Stimulated activated naive B cell treated with anti-CD40 and anti-IgM and Interleukin-4, amounts not matched to agents 10 μg/mL and 1 μg/mL and 100 μg/mL, for 72 hours (primary cell): ENCODE data around the gene C3orf18.
"Not testable (repeated sequence)": the region's sequence is repeated elsewhere in the genome, so short reads cannot be mapped to it uniquely, and the experiment has no call there.

Experiments
- ATAC-seq, 2 donors: fragments of 150-1000 bp; cut with Tn5 transposase; replicated peaks; 2 replicates each; pipeline ENCODE4 v1.10.0; 2021; ENCODE audit warnings: moderate library complexity in 1 of 2
- DNase-seq: peaks from one replicate; pipeline ENCODE4 v3.0.0; 2021
- H3K27ac Mint-ChIP-seq: one replicate; pipeline ENCODE4 v1.8.0; 2022; ENCODE audit warnings: mild to moderate bottlenecking, mixed read lengths
- H3K27me3 Mint-ChIP-seq, 2 donors: one replicate each; pipeline ENCODE4 v1.8.0; 2022; ENCODE audit warnings: mixed read lengths in 2 of 2
- H3K36me3 Mint-ChIP-seq, 2 donors: one replicate each; pipeline ENCODE4 v1.8.0; 2022; ENCODE audit warnings: mixed read lengths in 2 of 2, mild to moderate bottlenecking in 1 of 2
- H3K4me1 Mint-ChIP-seq, 2 donors: one replicate each; pipeline ENCODE4 v1.8.0; 2022; ENCODE audit warnings: mixed read lengths in 2 of 2, mild to moderate bottlenecking in 1 of 2
- H3K4me3 Mint-ChIP-seq, 2 donors: one replicate each; pipeline ENCODE4 v1.8.0; 2022; ENCODE audit warnings: mild to moderate bottlenecking in 2 of 2, mixed read lengths in 2 of 2, moderate library complexity in 1 of 2
- H3K9me3 Mint-ChIP-seq, 2 donors: one replicate each; pipeline ENCODE4 v1.8.0; 2022; ENCODE audit warnings: mixed read lengths in 2 of 2, mild to moderate bottlenecking in 1 of 2

C3orf18 gene

DNA sequence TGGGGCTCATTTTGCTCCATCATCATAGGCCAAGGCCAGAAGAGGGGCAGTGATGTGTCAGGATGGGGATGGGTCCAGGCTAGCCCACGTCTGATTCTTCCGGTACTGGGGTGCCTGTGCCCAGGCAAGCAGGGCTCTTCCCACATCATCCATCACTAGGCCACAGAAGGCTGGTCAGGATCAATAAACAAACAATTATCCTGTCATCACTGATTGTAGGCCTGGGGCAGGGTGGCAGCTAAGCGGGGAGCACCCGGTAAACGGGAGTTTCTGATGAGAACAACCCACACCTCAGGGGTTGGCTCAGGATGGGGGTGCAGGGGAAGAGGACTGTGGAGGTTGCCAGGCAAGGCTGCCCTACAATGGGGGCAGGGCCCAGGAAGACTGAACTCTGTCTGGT, 46.0 kb downstream of the C3orf18 start:
- H3K27me3 Mint-ChIP-seq: peaks cover 7 to 29% of the 10 kb centered on the region in 2 donors
- peaks cover 13 to 16% of the 10 kb centered on the region in 2 donors for H3K4me1 Mint-ChIP-seq
- H3K36me3 Mint-ChIP-seq: no peaks in the 10 kb centered on the region
- DNase-seq (no peak), ATAC-seq (no peak)
- H3K9me3 Mint-ChIP-seq: no peaks in the 10 kb centered on the region
- H3K4me3 Mint-ChIP-seq: no peak overlapping the region
- H3K27ac Mint-ChIP-seq: no peak overlapping the region

- Mint-ChIP-seq H3K4me1 (peaks cover 16 to 23% of the 10 kb centered on the region in 2 donors), H3K9me3 (no peaks in the 10 kb centered on the region), H3K4me3 (no peak overlapping the region), H3K27me3 (peaks cover 7 to 24% of the 10 kb centered on the region in 2 donors), H3K36me3 (no peaks in the 10 kb centered on the region), H3K27ac (no peak overlapping the region)
- no peak for ATAC-seq
- no peak for DNase-seq
Observed at GRCh38 chr3:50520849-50521248, 46.7 kb downstream of the C3orf18 start.

GRCh38 chr3:50519471-50520089, 48.0 kb downstream of the C3orf18 start:
- ATAC-seq: peak; percentile 42 to 47
- DNase-seq: peak; percentile 40
- H3K36me3 Mint-ChIP-seq: no peaks in the 10 kb centered on the region
- H3K27me3 Mint-ChIP-seq: peaks cover 7 to 20% of the 10 kb centered on the region in 2 donors
- H3K27ac Mint-ChIP-seq: no peak overlapping the region
- no peak overlapping the region for H3K4me3 Mint-ChIP-seq
- no peaks in the 10 kb centered on the region for H3K9me3 Mint-ChIP-seq
- peaks cover 28 to 36% of the 10 kb centered on the region in 2 donors for H3K4me1 Mint-ChIP-seq

DNA sequence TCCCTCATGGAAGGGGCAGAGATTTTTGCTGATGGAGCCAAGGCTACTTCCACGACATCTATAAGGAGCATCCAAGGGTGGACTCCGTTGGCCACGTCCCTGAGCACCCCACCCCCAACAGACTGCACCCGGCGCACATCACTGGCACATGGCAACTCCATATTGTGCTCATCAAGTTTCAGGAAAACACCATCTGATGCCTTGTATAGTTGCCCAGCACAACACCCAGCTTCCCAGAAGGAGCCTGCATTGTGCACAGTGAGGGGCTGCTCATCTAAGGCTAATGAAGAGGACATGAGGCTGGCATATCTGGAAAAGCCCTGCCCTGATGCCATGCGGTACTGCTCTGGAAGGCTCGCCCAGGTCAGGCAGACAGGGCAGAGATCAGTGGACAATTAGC, 49.1 kb downstream of the C3orf18 start:
- Mint-ChIP-seq H3K9me3 (no peaks in the 10 kb centered on the region), H3K4me3 (no peak overlapping the region), H3K27me3 (peaks cover 7 to 11% of the 10 kb centered on the region in 2 donors), H3K4me1 (peaks cover 29 to 43% of the 10 kb centered on the region in 2 donors), H3K27ac (no peak overlapping the region), H3K36me3 (no peaks in the 10 kb centered on the region)
- no peak for ATAC-seq
- no peak for DNase-seq

DNA sequence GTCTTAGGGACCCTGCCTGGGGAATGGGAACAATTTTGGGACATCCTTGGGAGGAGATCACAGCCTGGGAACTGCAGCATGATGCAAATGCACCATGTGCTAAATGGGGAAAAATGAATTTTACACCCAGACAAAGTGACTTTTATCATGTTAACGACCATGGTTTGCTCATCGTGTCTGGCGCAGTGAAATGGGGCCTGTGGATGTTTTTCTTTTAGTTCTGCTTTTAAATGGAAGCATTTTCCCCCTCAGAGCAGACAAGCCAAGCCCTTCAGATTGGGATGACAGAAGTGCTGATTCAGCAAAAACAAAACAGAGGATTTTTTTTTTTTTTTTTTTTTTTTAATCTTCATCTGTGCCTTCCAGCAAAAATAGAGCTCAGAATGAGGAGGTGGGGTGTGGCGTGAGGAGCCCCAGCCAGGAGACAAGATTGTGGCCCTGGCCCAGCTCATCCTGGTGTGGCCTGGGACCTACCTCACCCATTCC, 49.8 kb downstream of the C3orf18 start:
- Mint-ChIP-seq H3K27me3 (peaks cover 7 to 11% of the 10 kb centered on the region in 2 donors), H3K36me3 (no peaks in the 10 kb centered on the region), H3K9me3 (no peaks in the 10 kb centered on the region), H3K4me3 (no peak overlapping the region), H3K27ac (no peak overlapping the region), H3K4me1 (peaks cover 34 to 43% of the 10 kb centered on the region in 2 donors)
- ATAC-seq (no peak), DNase-seq (no peak)

DNA sequence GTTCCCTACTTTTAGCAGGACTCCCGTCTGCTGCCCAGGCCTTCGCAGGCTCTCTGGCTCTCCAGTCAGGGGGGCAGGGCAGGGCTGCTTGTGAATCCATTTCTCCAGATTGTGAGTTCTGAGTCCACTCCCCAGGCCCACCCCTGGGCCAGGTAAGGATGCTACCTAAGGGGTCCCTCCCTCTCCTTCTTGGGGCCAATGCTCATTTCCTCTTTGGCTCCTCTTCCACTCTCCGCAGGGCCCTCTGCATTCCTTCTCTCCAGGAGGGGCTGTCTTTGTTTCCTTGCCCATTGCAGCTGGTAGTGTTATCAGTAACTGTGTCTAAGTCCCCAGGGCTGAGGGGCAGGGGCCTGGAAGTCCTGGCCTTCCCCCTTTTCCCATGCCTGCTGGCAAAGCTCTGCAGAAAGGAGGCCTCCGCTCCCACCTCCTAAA, 51.1 kb downstream of the C3orf18 start:
- Mint-ChIP-seq H3K36me3 (no peaks in the 10 kb centered on the region), H3K4me3 (peak overlapping the region; percentile 50 to 64), H3K27ac (peak overlapping the region; percentile 84), H3K4me1 (peaks cover 34 to 43% of the 10 kb centered on the region in 2 donors), H3K27me3 (peaks cover 7 to 9% of the 10 kb centered on the region in 2 donors), H3K9me3 (no peaks in the 10 kb centered on the region)
- no peak for ATAC-seq
- no peak for DNase-seq

- peak; percentile 83 to 86 for ATAC-seq
- H3K4me3 Mint-ChIP-seq: peak overlapping the region; percentile 62 to 64
- DNase-seq: peak; percentile 24
- H3K4me1 Mint-ChIP-seq: peaks cover 34 to 43% of the 10 kb centered on the region in 2 donors
- no peaks in the 10 kb centered on the region for H3K9me3 Mint-ChIP-seq
- no peaks in the 10 kb centered on the region for H3K36me3 Mint-ChIP-seq
- H3K27me3 Mint-ChIP-seq: peaks cover 3 to 7% of the 10 kb centered on the region in 2 donors
- peak overlapping the region; percentile 84 for H3K27ac Mint-ChIP-seq
Observed at GRCh38 chr3:50515565-50516439, 51.7 kb downstream of the C3orf18 start.

GRCh38 chr3:50512908-50513307, 54.6 kb downstream of the C3orf18 start:
- peaks cover 32 to 34% of the 10 kb centered on the region in 2 donors for H3K4me1 Mint-ChIP-seq
- not testable (repeated sequence) for H3K27me3 Mint-ChIP-seq, ATAC-seq, H3K9me3 Mint-ChIP-seq, DNase-seq, H3K27ac Mint-ChIP-seq, H3K4me3 Mint-ChIP-seq, H3K36me3 Mint-ChIP-seq

DNA sequence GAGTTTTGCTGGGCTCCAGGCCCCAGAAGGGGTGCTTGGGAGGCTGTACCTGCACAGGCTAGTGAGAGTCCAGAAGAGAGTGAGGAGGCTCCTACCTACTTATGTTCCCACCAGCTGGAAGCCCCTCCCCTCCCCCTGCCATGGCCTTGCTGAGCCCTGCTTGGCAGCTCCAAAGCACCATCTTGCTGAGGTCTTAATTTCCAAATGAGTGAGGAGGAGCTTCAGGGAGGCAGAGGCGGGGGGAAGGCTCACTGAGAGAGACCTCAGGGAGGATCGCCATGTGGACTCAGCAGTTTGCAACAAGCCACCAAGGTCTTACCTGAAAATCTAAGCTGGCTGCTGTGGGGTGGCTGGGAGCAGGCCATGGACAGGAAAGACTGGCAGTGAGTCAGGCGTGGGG, 55.4 kb downstream of the C3orf18 start:
- Mint-ChIP-seq H3K27me3 (peaks cover 0 to 5% of the 10 kb centered on the region in 2 donors), H3K36me3 (no peaks in the 10 kb centered on the region)
- no peak for DNase-seq

GRCh38 chr3:50510325-50510724, 57.2 kb downstream of the C3orf18 start:
- DNase-seq (no peak), ATAC-seq (peak; percentile 73 to 87)
- Mint-ChIP-seq H3K9me3 (no peaks in the 10 kb centered on the region), H3K27ac (no peak overlapping the region), H3K27me3 (peaks cover 0 to 10% of the 10 kb centered on the region in 2 donors), H3K4me1 (peaks cover 15 to 19% of the 10 kb centered on the region in 2 donors), H3K4me3 (no peak overlapping the region), H3K36me3 (no peaks in the 10 kb centered on the region)

More for the DNA sequence above, 55.4 kb downstream of the C3orf18 start:
- H3K27ac Mint-ChIP-seq: no peak overlapping the region
- ATAC-seq: no peak
- no peaks in the 10 kb centered on the region for H3K9me3 Mint-ChIP-seq
- H3K4me1 Mint-ChIP-seq: peaks cover 32 to 33% of the 10 kb centered on the region in 2 donors
- H3K4me3 Mint-ChIP-seq: no peak overlapping the region

DNA sequence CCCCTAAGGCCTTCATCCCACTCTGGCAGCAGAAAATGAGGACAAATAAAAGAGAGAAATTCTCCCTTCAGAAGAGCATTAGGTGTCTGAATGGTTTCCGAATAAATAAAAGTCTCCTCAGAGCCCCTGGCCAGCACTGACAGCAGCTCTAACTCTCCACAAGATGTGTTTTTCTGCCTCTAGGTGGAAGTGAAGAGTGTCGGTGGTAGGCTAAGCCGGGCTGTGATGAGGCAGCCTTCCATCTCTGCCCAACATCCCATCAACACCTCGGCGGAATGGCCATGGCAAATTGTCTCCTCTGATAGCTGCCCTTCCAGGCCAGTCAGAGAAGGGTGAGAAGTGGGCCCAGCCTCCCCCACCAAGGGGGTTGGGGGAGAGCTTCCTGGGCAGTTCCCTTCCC, 57.8 kb downstream of the C3orf18 start:
- ATAC-seq: no peak
- no peak overlapping the region for H3K4me3 Mint-ChIP-seq
- H3K27me3 Mint-ChIP-seq: peaks cover 1 to 11% of the 10 kb centered on the region in 2 donors
- no peaks in the 10 kb centered on the region for H3K36me3 Mint-ChIP-seq
- no peaks in the 10 kb centered on the region for H3K9me3 Mint-ChIP-seq
- H3K27ac Mint-ChIP-seq: no peak overlapping the region
- peaks cover 8 to 13% of the 10 kb centered on the region in 2 donors for H3K4me1 Mint-ChIP-seq
- DNase-seq: no peak

DNA sequence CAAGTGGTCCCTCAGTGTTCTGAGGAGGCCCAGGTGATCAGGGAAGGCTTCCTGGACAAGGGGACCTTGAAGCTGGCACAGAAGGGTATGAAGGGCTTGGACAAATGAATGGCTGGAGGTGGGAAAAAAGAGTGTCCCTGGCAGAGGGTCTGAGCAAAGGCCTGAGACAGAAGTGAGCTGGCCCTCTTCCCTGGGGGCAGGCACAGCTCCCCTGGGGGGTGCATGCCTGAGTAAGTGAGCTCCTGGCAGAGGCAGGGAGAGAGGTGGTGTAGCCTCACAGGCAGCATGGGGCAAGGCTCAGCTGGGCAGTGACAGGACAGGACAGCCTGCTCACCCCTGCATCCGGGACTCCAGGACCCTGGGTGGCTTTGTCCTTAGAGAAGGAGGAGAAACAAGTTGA, 58.7 kb downstream of the C3orf18 start:
- no peak for DNase-seq
- Mint-ChIP-seq H3K9me3 (no peaks in the 10 kb centered on the region), H3K27me3 (peaks cover 9 to 14% of the 10 kb centered on the region in 2 donors), H3K36me3 (no peaks in the 10 kb centered on the region), H3K4me3 (no peak overlapping the region), H3K4me1 (peaks cover 6 to 10% of the 10 kb centered on the region in 2 donors), H3K27ac (no peak overlapping the region)
- ATAC-seq: no peak
